ENCODE data around the gene C3orf33. TPM values are rescaled to one million over a fixed set of nuclear protein-coding genes. Genes with fewer than 3 reads are reported as not detected.

Gene C3orf33, protein sequence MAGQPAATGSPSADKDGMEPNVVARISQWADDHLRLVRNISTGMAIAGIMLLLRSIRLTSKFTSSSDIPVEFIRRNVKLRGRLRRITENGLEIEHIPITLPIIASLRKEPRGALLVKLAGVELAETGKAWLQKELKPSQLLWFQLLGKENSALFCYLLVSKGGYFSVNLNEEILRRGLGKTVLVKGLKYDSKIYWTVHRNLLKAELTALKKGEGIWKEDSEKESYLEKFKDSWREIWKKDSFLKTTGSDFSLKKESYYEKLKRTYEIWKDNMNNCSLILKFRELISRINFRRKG
- total RNA-seq: 1.4 and 2.4 TPM in 2 replicates

GRCh38 chr3:155805802-155806618 is at the start of gene C3orf33:
C3orf33 (minus strand) TSS chr3:155806278; CDS start chr3:155806252, 26 bp downstream.

GRCh38 chr3:155854141-155854940 is 48.3 kb upstream of the C3orf33 start, which contains the start of gene SLC33A1:
SLC33A1 (minus strand) TSS chr3:155854427; CDS start chr3:155853997, 430 bp downstream.

DNA sequence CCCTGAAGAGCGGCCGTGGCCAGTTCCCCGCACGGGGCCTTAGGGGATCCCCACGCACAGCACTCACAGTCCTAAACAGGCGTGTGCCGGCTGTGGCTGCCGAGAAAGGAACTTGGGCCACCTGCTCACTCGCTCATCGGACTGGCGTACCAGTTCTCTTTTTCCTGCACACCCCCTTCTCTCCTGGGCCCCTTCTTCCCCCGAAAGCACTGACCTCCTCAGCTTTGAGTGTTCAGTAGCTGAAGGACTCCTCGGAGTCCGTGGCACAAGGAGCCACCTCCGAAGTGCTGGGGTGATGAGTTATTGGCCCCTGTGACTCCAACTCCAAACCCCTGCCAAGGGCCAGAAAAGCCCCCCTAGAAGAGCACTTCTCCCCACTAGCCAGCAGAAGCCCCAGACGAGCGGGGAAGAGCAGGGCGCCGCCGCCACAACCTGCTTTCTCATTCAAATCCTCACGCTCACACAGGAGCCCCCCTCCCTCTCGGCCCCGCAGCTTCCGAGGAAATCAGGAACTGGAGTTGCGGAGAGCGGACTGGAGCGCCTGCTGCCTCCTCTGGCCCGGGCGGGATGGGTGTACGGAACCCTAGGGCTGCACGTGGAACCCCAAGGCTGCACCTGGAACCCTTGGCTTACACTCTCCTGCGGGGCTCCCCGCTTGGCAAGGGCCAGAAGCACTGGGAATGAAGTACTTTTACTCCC is 61.3 kb downstream of the C3orf33 start, which contains the start of gene PLCH1:
TSS of gene PLCH1 (minus strand) at position 446 of the 699 bp plus-strand sequence. CDS start 40,847 bp downstream, outside the sequence.

Other genes with a start within 250 kb of the C3orf33 start
- not detected in 2 replicates for gene PLCH1, start 61.2 kb downstream of the C3orf33 start, total RNA-seq
- gene SLC33A1, start 48.1 kb upstream of the C3orf33 start, total RNA-seq: 26.3 and 27.2 TPM in 2 replicates
- 12.9 and 20.3 TPM in 2 replicates for gene GMPS, start 64.4 kb upstream of the C3orf33 start, total RNA-seq

Data from dermis lymphatic vessel endothelial cell (primary cell).